Motor neuron (in vitro differentiated cells): ENCODE measurements around the gene FGF4. TPM values are rescaled to one million over a fixed set of nuclear protein-coding genes. Genes with fewer than 3 reads are reported as not detected.

ENCODE experiments used
- ATAC-seq, 8 experiments: fragments of 200-7000 bp; cut with Tn5 transposase; replicated peaks in 6 of 8; 2 replicates each; pipeline ENCODE4 v1.8.0; 2021; ENCODE audit warnings: mild to moderate bottlenecking in 8 of 8, moderate library complexity in 8 of 8
- H3K27ac ChIP-seq, 2 donors: fragments of 250-450 bp; sonication (Bioruptor Pico); 2 replicates each; pipeline ENCODE4 v1.9.0; 2021; ENCODE audit warnings: antibody characterized with exemption in 2 of 2, mild to moderate bottlenecking in 2 of 2, moderate library complexity in 1 of 2
- H3K4me1 ChIP-seq, 2 donors: fragments of 250-450 bp; sonication (Bioruptor Pico); replicated peaks in 1 of 2; 2 replicates each; pipeline ENCODE4 v1.6.1; 2021; ENCODE audit warnings: antibody characterized with exemption in 2 of 2, mild to moderate bottlenecking in 2 of 2, moderate library complexity in 1 of 2
- H3K4me3 ChIP-seq, 5 donors: fragments of 250-450 bp; sonication (Bioruptor Pico); 2 replicates each; pipeline ENCODE4 v1.9.0; 2021; ENCODE audit warnings: antibody characterized with exemption in 5 of 5, mild to moderate bottlenecking in 5 of 5, moderate library complexity in 4 of 5
- WGBS, 10 experiments: fragments of 450-650 bp; shearing (Covaris generic); methylation state at CpG; one replicate each; pipeline ENCODE4 v1.0.0; 2022; 5-methylcytosine and 5-hydroxymethylcytosine counted together
- in situ Hi-C, 9 experiments: fragments of 400-800 bp; cut with MboI; loops; one replicate each; pipeline ENCODE4 v1.15.0; 2021; ENCODE audit warnings: low sequenced_read_pairs in 9 of 9, low pct_unique_long_range_greater_than_20kb in 2 of 9; ENCODE audit not compliant: unreplicated experiment in 9 of 9
- total RNA-seq, 8 experiments: library from RNA; unstranded; fragments of 300-600 nt; gene quantifications; 2 replicates each; pipeline versions ENCODE4 v1.2.3 to v1.2.4, GENCODE V29; 2022

Gene FGF4
- total RNA-seq, 8 experiments from 2014 or later, result 0.14 to 0.18 TPM; not detected in 6

DNA sequence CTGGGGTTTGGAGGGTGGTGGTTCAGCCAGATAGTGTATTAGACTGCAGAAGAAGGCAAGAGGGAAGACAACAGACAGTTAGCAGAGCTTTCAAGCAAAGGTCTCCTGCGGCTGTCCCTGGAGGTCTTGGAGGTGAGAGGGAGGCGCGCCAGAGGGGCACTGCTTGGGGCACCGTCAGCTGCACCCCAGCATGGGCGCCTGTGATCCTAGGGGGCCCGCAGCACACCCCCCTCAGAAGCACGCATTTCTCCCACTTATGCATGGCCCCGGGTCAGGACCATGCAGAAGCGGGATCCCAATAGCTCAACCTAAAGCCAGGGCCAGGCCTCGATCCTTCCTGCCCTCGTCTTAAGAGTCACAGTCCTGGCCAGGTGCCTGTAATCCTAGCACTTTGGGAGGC is 26.5 kb downstream of the FGF4 start:
- whole genome bisulfite sequencing, 10 experiments, result 0 to 100% (median 88%) methylated on average over 1 to 5 of the region's 11 CpGs; no CpG with 5 or more reads in 7 of the 10 experiments
- in situ Hi-C loops, result no loop called here
- no peak overlapping the region for H3K4me3 ChIP-seq
- ATAC-seq, result no peak
- H3K27ac ChIP-seq, result no peak overlapping the region
- H3K4me1 ChIP-seq, result peaks cover 0 to 4% of the 10 kb centered on the region in 2 donors

DNA sequence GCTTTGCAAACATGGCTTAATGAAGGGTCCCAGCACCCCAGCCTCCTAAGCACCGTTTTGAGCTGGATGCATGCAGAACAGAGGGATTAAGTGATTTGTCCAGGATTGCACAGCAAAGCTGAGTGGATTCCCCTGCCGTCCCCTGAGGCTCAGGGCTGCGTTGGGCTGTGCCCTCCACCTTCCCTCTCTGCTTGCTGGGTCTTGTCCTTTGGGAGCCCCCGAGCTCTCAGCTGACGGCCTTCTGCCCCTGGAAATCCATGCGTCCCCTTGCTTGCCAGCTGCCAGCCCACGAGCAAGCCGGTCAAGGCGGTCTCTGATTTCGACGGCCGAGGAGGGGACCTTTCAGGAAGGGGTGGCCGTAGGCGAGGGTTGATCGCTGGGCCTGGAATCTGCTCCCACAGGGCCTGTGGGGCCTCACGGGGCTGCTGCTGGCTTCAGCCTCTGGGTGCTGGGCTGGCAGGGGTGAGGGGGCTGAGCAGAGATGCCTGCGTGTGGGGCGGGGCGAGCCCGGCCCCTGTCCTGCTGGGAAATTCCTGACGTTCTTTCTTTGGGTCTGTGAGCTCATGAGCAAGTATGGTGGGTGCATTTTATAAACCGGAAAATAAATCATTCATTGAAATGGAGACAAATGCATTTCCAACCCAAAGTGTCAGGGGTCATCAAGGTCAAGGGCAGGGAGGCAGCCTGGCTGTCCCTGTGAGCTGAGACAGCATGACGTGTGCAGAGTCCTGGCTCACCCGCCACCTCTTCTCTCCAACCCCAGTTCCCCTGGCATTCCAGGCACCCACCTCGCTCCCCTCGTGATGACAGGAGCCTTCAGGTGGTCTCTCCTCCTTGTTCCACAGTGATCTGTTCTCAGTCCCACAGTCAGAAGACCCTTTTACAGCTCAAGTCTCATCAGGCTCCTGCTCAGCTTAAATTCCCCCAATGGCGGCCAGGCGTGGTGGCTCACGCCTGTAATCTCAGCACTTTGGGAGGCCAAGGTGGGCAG is 28.1 kb downstream of the FGF4 start:
- peak in 2 of 8 experiments; percentile 38 to 48 for ATAC-seq
- Histone ChIP-seq H3K4me1 (peaks cover 0 to 4% of the 10 kb centered on the region in 2 donors), H3K4me3 (no peak overlapping the region), H3K27ac (no peak overlapping the region)
- WGBS, 10 experiments, result 20 to 91% (median 70%) methylated on average over 1 to 9 of the region's 29 CpGs; no CpG with 5 or more reads in 4 of the 10 experiments
- in situ Hi-C loops, result no loop called here

DNA sequence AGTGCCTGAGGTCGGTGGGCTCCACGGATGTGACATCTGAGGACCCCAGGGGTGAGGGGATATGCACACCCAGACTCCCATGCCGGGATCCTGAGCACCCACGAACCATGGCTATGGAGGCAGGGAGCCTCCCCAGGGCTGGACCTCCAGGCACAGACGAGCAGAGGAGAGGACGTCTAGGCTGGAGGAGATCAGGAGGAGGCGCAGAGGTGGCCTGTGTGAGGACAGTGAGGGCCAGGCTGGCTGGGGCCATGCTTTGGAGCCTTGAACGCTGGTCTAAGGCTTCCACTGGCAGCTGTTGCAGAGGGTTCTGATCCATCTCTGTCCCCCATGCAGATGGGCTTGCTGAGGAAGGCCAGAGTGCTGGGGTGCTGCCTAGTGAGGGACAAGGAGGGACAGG is 29.0 kb downstream of the FGF4 start:
- no peak overlapping the region for H3K4me3 ChIP-seq
- in situ Hi-C loops, result no loop called here
- H3K27ac ChIP-seq, result no peak overlapping the region
- ATAC-seq, result no peak
- WGBS, 10 experiments, result 14 to 100% (median 92%) methylated on average over 1 to 7 of the region's 8 CpGs; no CpG with 5 or more reads in 5 of the 10 experiments
- peaks cover 0 to 4% of the 10 kb centered on the region in 2 donors for H3K4me1 ChIP-seq

- in situ Hi-C loops, result no loop called here
- Histone ChIP-seq H3K27ac (no peak overlapping the region), H3K4me1 (peaks cover 0 to 4% of the 10 kb centered on the region in 2 donors), H3K4me3 (no peak overlapping the region)
- 37 to 100% (median 90%) methylated on average over 1 to 4 of the region's 10 CpGs; no CpG with 5 or more reads in 6 of the 10 experiments for WGBS, 10 experiments
- no peak for ATAC-seq
Measured at GRCh38 chr11:69745201-69745600, 29.9 kb downstream of the FGF4 start.

DNA sequence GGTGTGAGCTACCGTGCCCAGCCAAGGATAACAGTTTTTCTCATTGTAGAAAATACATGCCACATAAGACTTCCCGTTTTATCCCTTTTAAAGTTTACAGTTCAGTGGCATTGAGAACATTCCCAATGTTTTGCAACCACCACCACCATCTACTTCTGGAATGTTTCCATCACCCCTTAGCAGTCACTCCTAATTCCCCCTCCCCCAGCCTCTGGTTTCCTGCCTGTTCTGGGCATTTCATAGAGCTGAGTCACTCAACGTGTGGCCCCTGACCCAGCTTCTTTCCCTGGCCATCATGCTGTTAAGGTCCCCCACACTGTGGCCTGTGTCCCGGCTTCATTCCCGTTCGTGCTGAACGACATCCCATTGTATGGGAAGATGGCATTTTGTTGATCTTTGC is 30.7 kb downstream of the FGF4 start:
- WGBS, 10 experiments, result 0 to 100% (median 41%) methylated on average over 1 to 7 of the region's 7 CpGs; no CpG with 5 or more reads in 3 of the 10 experiments
- H3K27ac ChIP-seq, result no peak overlapping the region
- H3K4me1 ChIP-seq, result peaks cover 0 to 4% of the 10 kb centered on the region in 2 donors
- ATAC-seq, result no peak
- no peak overlapping the region for H3K4me3 ChIP-seq
- in situ Hi-C loops, result no loop called here

- in situ Hi-C loops, result no loop called here
- no peak for ATAC-seq
- no peaks in the 10 kb centered on the region for H3K4me1 ChIP-seq
- H3K4me3 ChIP-seq, result no peak overlapping the region
- 0 to 100% (median 97%) methylated on average over 1 to 3 of the region's 3 CpGs; no CpG with 5 or more reads in 2 of the 10 experiments for WGBS, 10 experiments
- H3K27ac ChIP-seq, result no peak overlapping the region
Measured at GRCh38 chr11:69734841-69735240, 40.3 kb downstream of the FGF4 start.

GRCh38 chr11:69734367-69734766 is 40.8 kb downstream of the FGF4 start:
- H3K27ac ChIP-seq, result no peak overlapping the region
- H3K4me1 ChIP-seq, result no peaks in the 10 kb centered on the region
- WGBS, 10 experiments, result 0 to 93% (median 83%) methylated on average over 1 to 2 of the region's 2 CpGs; no CpG with 5 or more reads in 5 of the 10 experiments
- ATAC-seq, result no peak
- H3K4me3 ChIP-seq, result no peak overlapping the region
- in situ Hi-C loops, result no loop called here

GRCh38 chr11:69732910-69733309 is 42.2 kb downstream of the FGF4 start:
- in situ Hi-C loops, result no loop called here
- no peak overlapping the region for H3K27ac ChIP-seq
- H3K4me1 ChIP-seq, result no peaks in the 10 kb centered on the region
- no peak for ATAC-seq
- H3K4me3 ChIP-seq, result no peak overlapping the region
- WGBS, 10 experiments, result 13 to 87% (median 60%) methylated on average over 1 to 4 of the region's 7 CpGs; no CpG with 5 or more reads in 5 of the 10 experiments

DNA sequence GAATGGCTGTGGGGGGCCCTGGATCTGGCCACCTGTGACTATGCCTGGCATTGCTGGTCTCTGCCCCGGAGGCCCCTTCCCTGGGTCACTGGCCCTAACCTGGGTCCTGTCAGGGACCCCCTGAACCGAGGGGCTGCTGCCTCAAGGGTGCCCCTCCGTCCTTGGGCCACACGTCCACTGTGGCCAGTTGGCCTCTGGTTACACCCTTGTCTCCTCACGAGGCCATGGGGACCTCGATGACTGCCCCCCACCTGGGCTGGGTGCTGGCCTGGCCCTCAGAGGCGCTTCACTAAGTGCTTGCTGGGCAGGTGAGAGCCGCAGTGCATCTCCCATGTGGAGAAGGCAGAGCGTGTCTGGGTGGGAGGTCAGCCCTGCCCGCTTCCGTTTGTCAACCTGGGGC is 44.0 kb downstream of the FGF4 start:
- Histone ChIP-seq H3K4me1 (no peaks in the 10 kb centered on the region), H3K4me3 (no peak overlapping the region), H3K27ac (no peak overlapping the region)
- 30 to 100% (median 62%) methylated on average over 1 to 5 of the region's 11 CpGs; no CpG with 5 or more reads in 6 of the 10 experiments for WGBS, 10 experiments
- in situ Hi-C loops, result no loop called here
- ATAC-seq, result no peak

GRCh38 chr11:69730500-69730899 is 44.6 kb downstream of the FGF4 start:
- Histone ChIP-seq H3K4me1 (no peaks in the 10 kb centered on the region), H3K4me3 (no peak overlapping the region), H3K27ac (no peak overlapping the region)
- WGBS, 10 experiments, result no CpG with 5 or more reads among the region's 8 CpGs
- no peak for ATAC-seq
- in situ Hi-C loops, result no loop called here

DNA sequence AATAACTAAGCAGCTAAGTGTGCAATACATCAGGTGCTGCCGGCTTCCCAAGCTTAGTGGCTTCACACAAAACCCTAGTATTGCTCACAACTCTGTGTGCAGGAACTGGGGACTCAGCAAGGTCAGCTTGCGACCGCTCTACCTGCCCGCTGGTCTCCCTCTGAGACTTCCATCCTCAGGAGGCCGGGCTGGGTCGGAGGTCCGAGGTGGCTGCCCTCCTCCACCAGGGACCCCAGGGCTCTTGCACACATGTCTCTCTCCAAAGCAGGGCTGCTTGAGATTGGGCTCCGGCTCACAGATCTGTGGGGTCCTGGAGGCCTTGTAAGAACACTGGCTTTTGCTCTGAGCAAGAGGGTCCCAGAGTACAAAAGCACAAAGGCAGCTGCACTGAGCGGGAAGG is 45.9 kb downstream of the FGF4 start:
- in situ Hi-C loops, result no loop called here
- no peak overlapping the region for H3K4me3 ChIP-seq
- ATAC-seq, result no peak
- WGBS, 10 experiments, result 87 to 100% methylated on average over 1 to 3 of the region's 9 CpGs; no CpG with 5 or more reads in 8 of the 10 experiments
- no peak overlapping the region for H3K27ac ChIP-seq
- no peaks in the 10 kb centered on the region for H3K4me1 ChIP-seq

DNA sequence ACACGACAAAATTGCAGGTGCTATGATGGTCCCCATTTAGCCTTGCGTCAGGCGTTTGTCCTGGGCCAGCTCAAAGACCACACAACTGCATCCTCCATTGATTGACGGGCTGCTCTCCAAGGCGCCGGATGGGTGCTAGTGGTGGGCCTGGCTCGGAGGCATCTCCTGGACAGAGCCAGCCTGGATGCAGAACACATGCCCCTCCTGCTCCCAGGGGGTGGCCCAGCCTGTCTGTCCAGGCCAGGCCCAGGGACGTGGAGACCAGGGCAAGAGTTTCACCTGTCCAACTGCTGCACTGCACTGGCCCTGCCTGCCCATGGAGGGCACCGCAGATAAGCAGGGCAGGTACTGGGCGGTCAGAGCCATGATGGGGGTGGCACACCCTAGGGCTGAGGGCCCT is 47.9 kb downstream of the FGF4 start:
- H3K4me1 ChIP-seq, result no peaks in the 10 kb centered on the region
- no peak for ATAC-seq
- H3K27ac ChIP-seq, result no peak overlapping the region
- 88 to 100% (median 100%) methylated on average over 1 to 5 of the region's 10 CpGs; no CpG with 5 or more reads in 6 of the 10 experiments for WGBS, 10 experiments
- in situ Hi-C loops, result no loop called here
- no peak overlapping the region for H3K4me3 ChIP-seq

DNA sequence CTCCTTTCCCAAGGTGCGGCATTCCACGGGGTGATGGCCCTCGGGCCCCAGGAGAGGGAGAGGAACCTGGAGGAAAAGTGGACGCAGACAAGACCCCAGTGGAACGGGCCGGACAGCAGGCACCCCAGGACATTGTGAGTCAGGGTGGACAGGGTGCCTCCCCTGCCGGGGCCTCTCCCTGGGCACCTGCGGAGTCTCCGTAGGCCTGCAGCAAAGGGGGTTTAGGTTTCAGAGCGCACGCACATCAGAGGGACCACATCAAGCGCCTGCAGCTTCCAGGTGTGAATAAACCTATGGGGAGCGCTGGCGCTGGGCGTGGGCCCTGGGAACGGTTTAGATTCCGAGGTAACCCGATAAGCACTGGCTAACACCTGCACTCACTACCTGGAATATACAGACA is 48.7 kb downstream of the FGF4 start:
- H3K27ac ChIP-seq, result no peak overlapping the region
- WGBS, 10 experiments, result 0 to 95% (median 91%) methylated on average over 1 to 13 of the region's 18 CpGs; no CpG with 5 or more reads in 4 of the 10 experiments
- no peak overlapping the region for H3K4me3 ChIP-seq
- H3K4me1 ChIP-seq, result no peaks in the 10 kb centered on the region
- in situ Hi-C loops, result no loop called here
- no peak for ATAC-seq
